C4-2B (cell line): ENCODE measurements around the gene SGPP2.

Experiments
- CTCF ChIP-seq: fragments of 450-650 bp; conservative IDR thresholded peaks from 2 replicates; pipeline ENCODE4 v1.5.1; 2017; ENCODE audit warnings: mild to moderate bottlenecking
- ZFX ChIP-seq: fragments of 450-650 bp; IDR thresholded peaks from 2 replicates; pipeline ENCODE4 v1.6.1; 2017

- no peak for TF ChIP-seq CTCF
- TF ChIP-seq ZFX: no peak
Measured at GRCh38 chr2:222595581-222595980, 171.2 kb downstream of the SGPP2 start.
